Endothelial cell of umbilical vein (primary cell): Measurements from ENCODE around the gene RIPK4. TPM values are rescaled to one million over a fixed set of nuclear protein-coding genes. Genes with fewer than 3 reads are reported as not detected.

ENCODE experiments used
- BruUV-seq: library from RNA; stranded (reverse); fragments of 400-500 nt; replicated peaks from 2 replicates; lab custom pipeline; 2021; lab: Mats Ljungman, UMichigan
- CTCF ChIA-PET: fragments of 300-600, 350-600 bp; sonication (Branson Sonifier 250); formaldehyde crosslinking; loops from one replicate; lab custom pipeline; 2021; ENCODE audit warnings: antibody characterized with exemption, inconsistent platforms; lab: Charles Lee
- POLR2A ChIA-PET: fragments of 300-600, 350-600 bp; sonication (Branson Sonifier 250); formaldehyde crosslinking; loops from one replicate; lab custom pipeline; 2021; ENCODE audit warnings: antibody characterized with exemption, inconsistent platforms; lab: Charles Lee
- DNase-seq: peaks from one replicate; pipeline ENCODE4 v3.0.0-alpha.2; 2011; ENCODE audit warnings: low read depth, low spot score
- FAIRE-seq: peaks from 2 replicates; lab custom pipeline; 2011; peaks lifted over from hg19 to GRCh38; lab: Jason Lieb, UNC
- H2AFZ ChIP-seq: 2 replicates; pipeline ENCODE4 v1.6.0; 2012; ENCODE audit warnings: low read depth, low read length, control low read depth, inconsistent platforms
- H3K27ac ChIP-seq: 2 replicates; pipeline ENCODE4 v1.5.1; 2011; ENCODE audit warnings: low read depth, mild to moderate bottlenecking, control low read depth, low read length, moderate library complexity; ENCODE audit not compliant: insufficient read depth
- H3K27me3 ChIP-seq, 2 experiments: 2 replicates each; pipeline versions ENCODE4 v1.6.0 to v1.6.1; 2011; ENCODE audit warnings: low read length in 2 of 2, mixed read lengths in 1 of 2; ENCODE audit not compliant: control insufficient read depth in 2 of 2, insufficient read depth in 2 of 2
- H3K36me3 ChIP-seq, 2 experiments: 2 replicates in 1 of 2; 3 replicates in 1 of 2; pipeline ENCODE4 v1.5.1; 2011; ENCODE audit warnings: low read length in 2 of 2, mild to moderate bottlenecking in 1 of 2, moderate library complexity in 1 of 2; ENCODE audit not compliant: control insufficient read depth in 2 of 2, insufficient read depth in 2 of 2; ENCODE audit errors: extremely low read depth in 1 of 2
- H3K4me1 ChIP-seq: 3 replicates; pipeline ENCODE4 v1.5.1; 2011; ENCODE audit warnings: mild to moderate bottlenecking, low read length; ENCODE audit not compliant: control insufficient read depth, insufficient read depth; ENCODE audit errors: extremely low read depth
- H3K4me2 ChIP-seq: 2 replicates; pipeline ENCODE4 v1.6.1; 2011; ENCODE audit warnings: low read length, control low read depth, mixed read lengths; ENCODE audit not compliant: insufficient read depth
- H3K4me3 ChIP-seq, 3 experiments: fragments of 200-600 bp in 1 of 3; sonication (generic), shearing (Covaris generic) in 1 of 3; replicated peaks in 1 of 3; 2 replicates each; pipeline ENCODE4 v1.5.1; 2011 to 2016; ENCODE audit warnings: control low read depth in 3 of 3, low read length in 3 of 3, mild to moderate bottlenecking in 2 of 3, inconsistent platforms in 1 of 3, low read depth in 1 of 3, moderate library complexity in 1 of 3; ENCODE audit not compliant: insufficient read depth in 1 of 3
- H3K79me2 ChIP-seq: 2 replicates; pipeline ENCODE4 v1.6.0; 2012; ENCODE audit warnings: low read length, inconsistent platforms; ENCODE audit not compliant: control insufficient read depth, insufficient read depth
- H3K9ac ChIP-seq: replicated peaks from 2 replicates; pipeline ENCODE3; 2011; ENCODE audit warnings: low read length, control low read depth; ENCODE audit not compliant: insufficient read depth; ENCODE audit errors: extremely low read depth
- H3K9me1 ChIP-seq: replicated peaks from 3 replicates; pipeline ENCODE4 v1.6.0; 2011; ENCODE audit warnings: mild to moderate bottlenecking, low read length; ENCODE audit not compliant: control insufficient read depth, insufficient read depth; ENCODE audit errors: extremely low read depth
- H3K9me3 ChIP-seq: replicated peaks from 2 replicates; pipeline ENCODE4 v1.5.1; 2012; ENCODE audit warnings: low read length, inconsistent platforms; ENCODE audit not compliant: control insufficient read depth, insufficient read depth
- H4K20me1 ChIP-seq: replicated peaks from 2 replicates; pipeline ENCODE3; 2011; ENCODE audit warnings: mild to moderate bottlenecking, low read length; ENCODE audit not compliant: control insufficient read depth, insufficient read depth; ENCODE audit errors: extremely low read depth
- EZH2 ChIP-seq: IDR thresholded peaks from 2 replicates; pipeline ENCODE4 v1.6.1; 2012; ENCODE audit warnings: borderline replicate concordance, low read depth, mild to moderate bottlenecking, moderate library complexity, low read length, inconsistent platforms; ENCODE audit not compliant: severe bottlenecking
- FOS ChIP-seq: IDR thresholded peaks from 2 replicates; pipeline ENCODE4 v1.6.1; 2011; ENCODE audit warnings: mild to moderate bottlenecking, low read length, moderate library complexity, borderline replicate concordance; ENCODE audit not compliant: insufficient read depth
- GATA2 ChIP-seq: IDR thresholded peaks from 2 replicates; pipeline ENCODE4 v1.7.0; 2011; ENCODE audit warnings: low read depth, mild to moderate bottlenecking, moderate library complexity, mixed read lengths, low read length; ENCODE audit not compliant: insufficient read length, insufficient read depth
- JUN ChIP-seq: IDR thresholded peaks from 2 replicates; pipeline ENCODE4 v1.6.1; 2011; ENCODE audit warnings: borderline replicate concordance, low read depth; ENCODE audit not compliant: insufficient read length, insufficient read depth
- MAX ChIP-seq: IDR thresholded peaks from 2 replicates; pipeline ENCODE4 v1.6.1; 2011; ENCODE audit not compliant: insufficient read depth, insufficient read length
- MYC ChIP-seq: IDR thresholded peaks from one replicate; pipeline ENCODE4 v1.6.1; 2011; ENCODE audit warnings: mild to moderate bottlenecking, low read depth, low read length
- POLR2A ChIP-seq: IDR thresholded peaks from 2 replicates; pipeline ENCODE4 v1.6.1; 2012; ENCODE audit warnings: low read depth, mild to moderate bottlenecking, control low read depth, low read length
- POLR2AphosphoS5 ChIP-seq: IDR thresholded peaks from 2 replicates; pipeline ENCODE4 v1.6.1; 2012; ENCODE audit warnings: low read depth, mild to moderate bottlenecking, control low read depth, low read length, moderate library complexity; ENCODE audit not compliant: insufficient read depth
- dilution Hi-C: fragments of 300-500 bp; cut with MboI; formaldehyde crosslinking; loops from one replicate; pipeline ENCODE4 v1.15.0; 2019; ENCODE audit warnings: low sequenced_read_pairs; ENCODE audit not compliant: extremely low pct_ligation_motif_present
- intact Hi-C: fragments of 100-400 bp; cut with micrococcal nuclease; formaldehyde crosslinking; loops from one replicate; pipeline ENCODE4 v1.10.0; 2022
- polyA plus RNA-seq, 4 experiments: library from polyadenylated mRNA; depleted of rRNA in 3 of 4; stranded (reverse) in 3 of 4; unstranded in 1 of 4; fragments of >200 nt; gene quantifications; 2 replicates each; pipeline versions ENCODE4 v1.2.1 to v1.2.3, GENCODE V29; 2011 to 2012; ENCODE audit warnings: missing spikeins in 1 of 4
- total RNA-seq: library from RNA; stranded (reverse); gene quantifications from 2 replicates; pipeline ENCODE4 v1.2.3, GENCODE V29; 2021
- TF ChIP-seq, protein P1 (sequence below), 2 donors: IDR thresholded peaks; 1 replicate in 1 of 2; 2 replicates in 1 of 2; pipeline ENCODE4 v1.5.1; 2011; ENCODE audit warnings: low read length in 2 of 2, mild to moderate bottlenecking in 2 of 2, moderate library complexity in 2 of 2, control low read depth in 1 of 2, inconsistent platforms in 1 of 2, low read depth in 1 of 2; ENCODE audit not compliant: insufficient read depth in 1 of 2; ENCODE audit errors: extremely low read depth in 1 of 2

The RIPK4 gene
- total and polyA plus RNA-seq, 2 donors (not counting 3 experiments of a cell fraction or from before 2014, with no cell fraction given), result not detected

- Histone ChIP-seq H3K36me3 (no peaks in the 10 kb centered on the region), H4K20me1 (no peaks in the 10 kb centered on the region), H3K9me1 (no peaks in the 10 kb centered on the region), H3K79me2 (no peaks in the 10 kb centered on the region), H2AFZ (no peak overlapping the region), H3K4me3 (no peak overlapping the region), H3K4me1 (no peaks in the 10 kb centered on the region), H3K27ac (no peak overlapping the region), H3K9ac (no peak overlapping the region), H3K27me3 (peaks cover 13 to 19% of the 10 kb centered on the region in 2 experiments), H3K4me2 (no peak overlapping the region), H3K9me3 (no peaks in the 10 kb centered on the region)
- DNase-seq (no peak), FAIRE-seq (no peak)
- intact Hi-C loops (no loop called here), dilution Hi-C loops (no loop called here)
- CTCF ChIA-PET, result no interaction called here
- TF ChIP-seq MAX, result no peak
- TF ChIP-seq JUN, result no peak
- no peak for TF ChIP-seq MYC
- TF ChIP-seq, protein P1, sequence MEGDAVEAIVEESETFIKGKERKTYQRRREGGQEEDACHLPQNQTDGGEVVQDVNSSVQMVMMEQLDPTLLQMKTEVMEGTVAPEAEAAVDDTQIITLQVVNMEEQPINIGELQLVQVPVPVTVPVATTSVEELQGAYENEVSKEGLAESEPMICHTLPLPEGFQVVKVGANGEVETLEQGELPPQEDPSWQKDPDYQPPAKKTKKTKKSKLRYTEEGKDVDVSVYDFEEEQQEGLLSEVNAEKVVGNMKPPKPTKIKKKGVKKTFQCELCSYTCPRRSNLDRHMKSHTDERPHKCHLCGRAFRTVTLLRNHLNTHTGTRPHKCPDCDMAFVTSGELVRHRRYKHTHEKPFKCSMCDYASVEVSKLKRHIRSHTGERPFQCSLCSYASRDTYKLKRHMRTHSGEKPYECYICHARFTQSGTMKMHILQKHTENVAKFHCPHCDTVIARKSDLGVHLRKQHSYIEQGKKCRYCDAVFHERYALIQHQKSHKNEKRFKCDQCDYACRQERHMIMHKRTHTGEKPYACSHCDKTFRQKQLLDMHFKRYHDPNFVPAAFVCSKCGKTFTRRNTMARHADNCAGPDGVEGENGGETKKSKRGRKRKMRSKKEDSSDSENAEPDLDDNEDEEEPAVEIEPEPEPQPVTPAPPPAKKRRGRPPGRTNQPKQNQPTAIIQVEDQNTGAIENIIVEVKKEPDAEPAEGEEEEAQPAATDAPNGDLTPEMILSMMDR (IDR thresholded peaks at IDR 0.05; ENCODE audit: extremely low read depth in 1 of 2, insufficient read depth in 1 of 2, low read depth in 1 of 2, low read length in 2 of 2), result no peak
- TF ChIP-seq FOS, result no peak
- no peak for TF ChIP-seq POLR2AphosphoS5
- TF ChIP-seq POLR2A, result no peak
- TF ChIP-seq EZH2, result no peak
- no peak for TF ChIP-seq GATA2
- no TSS peak for BruUV-seq
- POLR2A ChIA-PET, result no interaction called here
Measured at GRCh38 chr21:41784456-41785102, 17.7 kb upstream of the RIPK4 start.
